HG02884 (cell line): ENCODE data around the gene KCNH4.
"Not testable (repeated sequence)": the region's sequence is repeated elsewhere in the genome, so short reads cannot be mapped to it uniquely, and the experiment has no call there.

Source experiments
- ATAC-seq: cut with Tn5 transposase; IDR thresholded peaks from one replicate; pipeline ENCODE4 v1.9.1; 2021; ENCODE audit warnings: mild to moderate bottlenecking, moderate library complexity; ENCODE audit not compliant: unreplicated experiment

The KCNH4 gene

GRCh38 chr17:42197564-42198156 lies 16.7 kb upstream of the KCNH4 start:
- ATAC-seq: no peak

- peak; percentile 79 for ATAC-seq
Measured at GRCh38 chr17:42193969-42194899, 13.3 kb upstream of the KCNH4 start, which contains the start of gene GHDC. TSS of gene GHDC (minus strand) at chr17:42194494. CDS start at chr17:42193581, 913 bp downstream.

GRCh38 chr17:42193216-42193968 lies 12.4 kb upstream of the KCNH4 start:
- ATAC-seq: no peak

GRCh38 chr17:42192189-42193126 lies 11.5 kb upstream of the KCNH4 start:
- ATAC-seq: no peak

- no peak for ATAC-seq
Measured at GRCh38 chr17:42191275-42191608, 10.3 kb upstream of the KCNH4 start.

GRCh38 chr17:42190491-42191274 lies 9.7 kb upstream of the KCNH4 start:
- ATAC-seq: no peak

GRCh38 chr17:42189651-42189965 lies 8.7 kb upstream of the KCNH4 start:
- ATAC-seq: no peak

- no peak for ATAC-seq
Measured at GRCh38 chr17:42188749-42189650, 8.1 kb upstream of the KCNH4 start.

- no peak for ATAC-seq
Measured at GRCh38 chr17:42187833-42188232, 6.9 kb upstream of the KCNH4 start.

GRCh38 chr17:42186191-42186590 lies 5.2 kb upstream of the KCNH4 start:
- ATAC-seq: not testable (repeated sequence)

GRCh38 chr17:42185621-42185930 lies 4.6 kb upstream of the KCNH4 start:
- no peak for ATAC-seq

- no peak for ATAC-seq
Measured at GRCh38 chr17:42184713-42185620, 4.0 kb upstream of the KCNH4 start, which contains the start of gene HCRT. TSS of gene HCRT (minus strand) at chr17:42185452. CDS start at chr17:42185365, 87 bp downstream.

GRCh38 chr17:42183741-42184711 lies 3.1 kb upstream of the KCNH4 start:
- ATAC-seq: peak; percentile 45

GRCh38 chr17:42182927-42183734 lies 2.2 kb upstream of the KCNH4 start:
- no peak for ATAC-seq

- ATAC-seq: no peak
Measured at GRCh38 chr17:42181851-42182207, 887 bp upstream of the KCNH4 start.

GRCh38 chr17:42180411-42180921 lies 476 bp downstream of the KCNH4 start:
- no peak for ATAC-seq
